ENCODE data around the gene HECTD2. TPM values are rescaled to one million over a fixed set of nuclear protein-coding genes. Genes with fewer than 3 reads are reported as not detected.

The HECTD2 gene
- polyA plus RNA-seq, 1 donor from 2014 or later = 87.6 TPM

GRCh38 chr10:91557651-91558111 is 147.5 kb downstream of the HECTD2 start:
- Histone ChIP-seq H3K79me2 (replicated peaks; ENCODE audit: insufficient read depth, low read length) (no peaks in the 10 kb centered on the region), H3F3A (ENCODE audit: insufficient read depth, low read length, poor library complexity, severe bottlenecking) (no peaks in the 10 kb centered on the region), H3K27me3 (ENCODE audit: insufficient read depth, low read depth, low read length) (no peaks in the 10 kb centered on the region), H3K36me3 (ENCODE audit: insufficient read depth, low read length) (no peaks in the 10 kb centered on the region), H3K9me3 (ENCODE audit: low read length) (no peaks in the 10 kb centered on the region), H3K4me3 (ENCODE audit: low read length) (no peak overlapping the region), H4K20me1 (ENCODE audit: insufficient read depth) (no peaks in the 10 kb centered on the region), H3K4me2 (ENCODE audit: low read length) (no peak overlapping the region), H3K9me2 (ENCODE audit: insufficient read depth, low read length) (no peaks in the 10 kb centered on the region), H2AFZ (ENCODE audit: low read depth, low read length) (no peak overlapping the region), H3K9ac (ENCODE audit: low read length) (no peak overlapping the region), H3K27ac (ENCODE audit: low read length) (no peak overlapping the region)
- TF ChIP-seq SMC3 (conservative IDR thresholded peaks at IDR 0.05; ENCODE audit: poor library complexity) (no peak), REST (IDR thresholded peaks at IDR 0.05; ENCODE audit: borderline replicate concordance) (no peak), MXI1 (conservative IDR thresholded peaks at IDR 0.05; ENCODE audit: poor library complexity, severe bottlenecking) (no peak), EP300 (conservative IDR thresholded peaks at IDR 0.05; ENCODE audit: poor library complexity, severe bottlenecking) (no peak), EZH2 (IDR thresholded peaks at IDR 0.05; ENCODE audit: borderline replicate concordance, insufficient read depth, low read length, poor library complexity, severe bottlenecking) (no peak), CTCF (IDR thresholded peaks at IDR 0.05; ENCODE audit: poor library complexity, severe bottlenecking) (no peak), RAD21 (conservative IDR thresholded peaks at IDR 0.05) (no peak), TAF1 (IDR thresholded peaks at IDR 0.05; ENCODE audit: low read depth) (no peak), POLR2AphosphoS5 (IDR thresholded peaks at IDR 0.05) (no peak)

- Histone ChIP-seq H3K36me3 (ENCODE audit: insufficient read depth, low read length) (no peaks in the 10 kb centered on the region), H3K9me3 (ENCODE audit: low read length) (no peaks in the 10 kb centered on the region), H3F3A (ENCODE audit: insufficient read depth, low read length, poor library complexity, severe bottlenecking) (no peaks in the 10 kb centered on the region), H3K9ac (ENCODE audit: low read length) (no peak overlapping the region), H3K4me3 (ENCODE audit: low read length) (no peak overlapping the region), H3K79me2 (replicated peaks; ENCODE audit: insufficient read depth, low read length) (no peaks in the 10 kb centered on the region), H2AFZ (ENCODE audit: low read depth, low read length) (no peak overlapping the region), H4K20me1 (ENCODE audit: insufficient read depth) (no peaks in the 10 kb centered on the region), H3K4me2 (ENCODE audit: low read length) (no peak overlapping the region), H3K27me3 (ENCODE audit: insufficient read depth, low read depth, low read length) (no peaks in the 10 kb centered on the region), H3K27ac (ENCODE audit: low read length) (no peak overlapping the region), H3K9me2 (ENCODE audit: insufficient read depth, low read length) (no peaks in the 10 kb centered on the region)
- TF ChIP-seq TAF1 (IDR thresholded peaks at IDR 0.05; ENCODE audit: low read depth) (no peak), CTCF (IDR thresholded peaks at IDR 0.05; ENCODE audit: poor library complexity, severe bottlenecking) (no peak), EZH2 (IDR thresholded peaks at IDR 0.05; ENCODE audit: borderline replicate concordance, insufficient read depth, low read length, poor library complexity, severe bottlenecking) (no peak), EP300 (conservative IDR thresholded peaks at IDR 0.05; ENCODE audit: poor library complexity, severe bottlenecking) (no peak), POLR2AphosphoS5 (IDR thresholded peaks at IDR 0.05) (no peak), MXI1 (conservative IDR thresholded peaks at IDR 0.05; ENCODE audit: poor library complexity, severe bottlenecking) (no peak), REST (IDR thresholded peaks at IDR 0.05; ENCODE audit: borderline replicate concordance) (no peak), SMC3 (conservative IDR thresholded peaks at IDR 0.05; ENCODE audit: poor library complexity) (no peak), RAD21 (conservative IDR thresholded peaks at IDR 0.05) (no peak)
Measured at GRCh38 chr10:91558473-91558872, 148.3 kb downstream of the HECTD2 start.
